ENCODE results near the gene CARD19.
"Not testable (repeated sequence)": the region's sequence is repeated elsewhere in the genome, so short reads cannot be mapped to it uniquely, and the experiment has no call there.

CARD19 gene

DNA sequence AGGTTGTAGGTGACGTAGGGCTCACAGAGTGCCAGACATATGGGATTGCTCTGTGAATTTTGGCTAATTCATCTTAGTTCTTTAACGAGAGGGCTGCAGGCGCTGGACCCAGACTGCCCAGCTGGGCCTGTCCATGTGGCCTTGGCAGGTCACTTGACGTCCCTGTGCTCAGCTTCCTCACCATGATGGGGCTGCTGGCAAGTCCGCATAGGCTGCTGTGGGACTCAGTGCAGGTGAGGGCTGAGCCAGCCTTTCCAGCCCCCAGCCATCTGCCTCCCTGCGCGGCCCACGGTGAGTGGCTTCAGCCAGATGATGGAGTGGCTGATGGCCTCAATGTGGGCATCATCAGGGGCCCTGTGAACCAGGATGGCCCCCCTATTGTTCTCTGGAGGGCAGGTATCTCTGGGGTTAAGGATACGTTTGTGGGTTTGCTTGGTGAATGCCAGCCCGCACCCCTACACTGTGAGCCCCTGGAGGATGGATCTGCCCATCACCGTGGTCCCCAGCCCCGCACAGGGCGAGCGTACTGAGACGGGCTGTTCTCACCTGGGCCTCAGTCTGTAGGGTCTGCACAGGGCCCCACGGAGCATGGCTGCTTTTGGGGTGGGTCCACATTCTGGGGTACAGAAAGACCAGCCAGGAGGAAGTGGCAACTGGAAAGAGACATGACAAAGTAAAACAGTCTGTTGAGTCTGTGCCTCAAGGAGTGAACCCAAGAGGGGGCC is 3.7 kb downstream of the CARD19 start:
- no peak for DNase-seq (ENCODE audit: low read depth in 2 of 3, low spot score in 2 of 3)

DNA sequence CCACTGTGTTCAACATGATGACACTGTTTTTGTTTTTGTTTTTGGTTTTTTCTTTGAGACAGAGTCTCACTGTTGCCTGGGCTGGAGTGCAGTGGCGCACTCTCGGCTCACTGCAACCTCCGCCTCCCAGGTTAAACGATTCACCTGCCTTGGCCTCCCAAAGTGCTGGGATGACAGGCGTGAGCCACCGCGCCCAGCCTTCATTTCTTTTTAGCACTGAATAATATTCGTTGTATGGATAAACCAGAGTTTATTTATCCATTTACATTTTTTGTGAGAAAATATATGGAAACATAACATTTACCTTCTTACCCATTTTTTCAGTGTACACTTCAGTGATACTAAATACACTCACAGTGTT is 4.2 kb downstream of the CARD19 start:
- DNase-seq (ENCODE audit: low read depth in 2 of 3, low spot score in 2 of 3): no peak

DNA sequence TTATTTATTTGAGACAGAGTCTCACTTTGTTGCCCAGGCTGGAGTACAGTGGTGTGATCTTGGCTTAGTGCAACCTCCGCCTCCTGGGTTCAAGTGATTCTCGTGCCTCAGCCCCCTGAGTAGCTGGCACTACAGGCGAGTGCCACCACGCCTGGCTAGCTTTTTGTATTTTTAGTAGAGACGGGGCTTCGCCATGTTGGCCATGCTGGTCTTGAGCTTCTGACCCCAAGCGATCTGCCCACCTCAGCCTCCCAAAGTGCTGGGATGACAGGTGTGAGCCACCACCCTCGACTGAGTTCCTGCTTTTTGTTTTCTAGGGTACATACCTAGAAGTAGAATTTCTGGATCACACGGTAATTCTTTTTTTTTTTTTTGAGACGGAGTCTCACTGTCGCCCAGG is 5.1 kb downstream of the CARD19 start:
- not testable (repeated sequence) for DNase-seq (ENCODE audit: low read depth in 2 of 3, low spot score in 2 of 3)

DNA sequence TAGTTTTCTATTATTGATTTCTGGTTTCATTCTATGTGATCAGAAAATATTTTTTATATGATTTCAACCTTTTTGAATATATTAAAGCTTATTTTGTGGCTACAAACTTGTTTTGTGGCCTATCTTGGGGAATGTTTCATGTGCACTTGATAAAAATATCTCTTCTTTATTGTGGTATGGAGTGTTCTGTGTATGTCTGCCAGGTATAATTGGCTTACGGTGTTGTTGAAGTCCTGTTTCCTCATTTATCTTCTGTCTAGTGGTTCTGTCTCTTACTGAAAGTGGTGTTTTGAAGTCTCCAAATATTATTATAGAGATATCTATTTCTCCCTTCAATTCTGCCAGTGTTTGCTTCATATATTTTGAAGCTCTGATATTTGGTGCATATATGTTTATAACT is 9.6 kb downstream of the CARD19 start:
- no peak for DNase-seq (ENCODE audit: low read depth in 2 of 3, low spot score in 2 of 3)

DNA sequence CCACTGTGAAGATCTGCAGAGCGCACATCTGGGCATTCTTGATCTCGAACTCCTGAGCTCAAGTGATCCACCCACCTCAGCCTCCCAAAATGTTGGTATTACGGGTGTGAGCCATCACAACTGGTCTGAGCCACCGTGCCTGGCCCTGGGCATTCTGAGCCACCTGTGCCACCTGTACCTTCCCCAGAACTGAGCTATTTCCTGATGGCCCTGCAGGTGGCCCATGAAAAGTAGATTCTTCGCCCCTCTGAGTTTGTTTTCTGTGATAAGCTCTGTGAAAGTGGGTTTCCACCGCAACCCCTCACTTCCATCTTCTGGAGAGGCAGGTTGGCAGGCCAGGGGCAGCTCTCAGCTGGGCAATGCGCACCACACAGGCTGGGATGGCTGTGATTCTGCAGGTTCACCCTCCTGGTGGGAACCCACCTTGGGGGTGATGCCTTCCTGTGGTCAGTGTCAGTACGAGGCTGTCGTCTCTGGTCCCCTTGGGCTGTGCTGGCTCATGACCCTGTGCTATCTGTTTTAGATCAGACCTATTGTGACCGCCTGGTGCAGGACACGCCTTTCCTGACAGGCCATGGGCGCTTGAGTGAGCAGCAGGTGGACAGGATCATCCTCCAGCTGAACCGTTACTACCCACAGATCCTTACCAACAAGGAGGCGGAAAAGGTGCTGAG is 11.3 kb downstream of the CARD19 start:
- DNase-seq (ENCODE audit: low read depth in 2 of 3, low spot score in 2 of 3): no peak

DNA sequence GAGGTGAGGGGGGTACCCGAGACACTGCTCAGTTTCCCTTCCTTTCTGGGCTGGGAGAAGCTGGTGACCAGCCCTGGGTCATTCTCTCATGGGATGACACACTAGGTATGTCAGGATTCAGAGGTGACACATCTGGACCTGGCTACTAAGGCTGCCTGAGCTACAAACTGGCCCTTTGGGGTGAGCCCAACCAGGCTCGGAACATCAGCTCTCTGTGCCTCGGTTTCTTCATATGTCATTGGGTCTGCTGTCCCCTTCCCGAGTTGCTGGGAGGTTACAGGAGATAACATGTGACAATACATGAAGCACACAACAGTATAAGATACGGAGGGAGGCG is 11.8 kb downstream of the CARD19 start:
- no peak for DNase-seq (ENCODE audit: low read depth in 2 of 3, low spot score in 2 of 3)

DNA sequence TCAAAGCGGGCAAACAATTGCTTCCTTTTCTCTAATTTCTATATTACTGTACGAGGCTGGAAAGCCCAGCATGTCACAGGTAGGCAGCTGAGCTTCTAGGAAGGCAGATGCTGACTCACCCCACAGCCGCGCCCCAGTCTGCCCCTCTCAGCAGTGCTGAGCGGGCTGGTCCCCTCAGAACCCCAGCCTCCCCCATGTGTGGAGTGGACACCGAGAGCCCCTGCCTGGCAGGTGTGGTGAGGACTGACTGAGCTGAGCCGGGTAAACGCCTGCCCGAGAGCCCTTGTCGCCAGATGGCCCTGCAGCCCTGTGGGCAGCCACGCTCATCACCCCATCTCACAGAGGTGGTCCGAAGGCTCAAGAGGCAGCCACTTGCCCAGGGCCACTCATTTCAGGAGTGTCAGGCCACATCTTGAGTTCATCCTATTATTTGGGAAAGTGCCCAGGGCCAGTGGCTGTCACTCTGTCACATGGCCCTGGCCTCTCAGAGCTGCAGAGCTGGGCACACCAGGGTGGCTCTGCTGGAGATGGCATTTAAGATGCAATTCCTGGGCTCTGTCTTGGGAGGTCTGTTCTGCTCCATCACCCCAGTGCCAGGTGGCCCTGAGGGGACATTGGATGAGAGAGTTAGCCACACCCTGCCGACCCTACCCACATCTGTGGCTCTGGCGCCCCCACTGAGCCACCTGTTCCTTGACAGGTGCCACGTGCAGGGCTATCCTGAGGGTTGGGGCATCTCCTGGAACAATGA is 12.4 kb downstream of the CARD19 start:
- no peak for DNase-seq (ENCODE audit: low read depth in 2 of 3, low spot score in 2 of 3)

DNA sequence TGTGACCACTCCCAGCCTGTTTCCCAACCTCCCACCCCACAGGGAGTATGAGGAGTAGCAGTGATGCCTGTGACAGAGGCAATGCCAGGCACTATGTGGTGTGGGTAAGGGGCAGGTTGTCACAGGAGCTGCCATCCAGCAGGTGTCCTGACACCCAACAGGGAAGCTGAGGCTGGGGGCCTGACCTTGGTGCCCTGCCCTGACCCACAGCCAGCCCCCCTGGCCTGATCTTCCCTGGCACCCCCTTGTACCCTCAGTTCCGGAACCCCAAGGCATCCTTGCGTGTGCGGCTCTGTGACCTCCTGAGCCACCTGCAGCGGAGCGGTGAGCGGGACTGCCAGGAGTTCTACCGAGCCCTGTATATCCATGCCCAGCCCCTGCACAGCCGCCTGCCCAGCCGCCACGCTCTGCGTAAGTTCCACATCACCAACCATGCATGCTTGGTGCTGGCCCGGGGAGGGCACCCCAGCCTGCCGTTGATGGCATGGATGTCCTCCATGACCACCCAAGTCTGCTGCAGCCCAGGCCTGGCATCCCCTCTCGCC is 14.4 kb downstream of the CARD19 start:
- no peak for DNase-seq (ENCODE audit: low read depth in 2 of 3, low spot score in 2 of 3)

DNA sequence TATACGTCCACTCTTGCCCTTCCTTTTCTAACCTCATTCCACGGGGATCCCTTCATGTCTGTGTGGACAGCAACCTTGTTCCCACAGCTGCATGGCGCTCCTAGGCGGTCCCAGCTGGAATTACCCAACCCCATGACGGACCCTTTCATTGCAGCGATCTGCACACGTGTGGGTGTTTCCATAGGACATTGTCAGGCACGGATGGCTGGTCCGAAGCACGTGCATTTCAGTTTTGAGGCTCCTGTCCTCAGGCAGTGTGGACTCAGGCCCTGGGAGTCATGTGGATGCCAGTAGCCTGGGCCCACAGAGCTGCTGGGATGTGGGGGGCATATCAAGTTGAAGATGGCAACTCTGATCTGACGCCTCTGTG is 15.0 kb downstream of the CARD19 start:
- DNase-seq (ENCODE audit: low read depth in 2 of 3, low spot score in 2 of 3): no peak

DNA sequence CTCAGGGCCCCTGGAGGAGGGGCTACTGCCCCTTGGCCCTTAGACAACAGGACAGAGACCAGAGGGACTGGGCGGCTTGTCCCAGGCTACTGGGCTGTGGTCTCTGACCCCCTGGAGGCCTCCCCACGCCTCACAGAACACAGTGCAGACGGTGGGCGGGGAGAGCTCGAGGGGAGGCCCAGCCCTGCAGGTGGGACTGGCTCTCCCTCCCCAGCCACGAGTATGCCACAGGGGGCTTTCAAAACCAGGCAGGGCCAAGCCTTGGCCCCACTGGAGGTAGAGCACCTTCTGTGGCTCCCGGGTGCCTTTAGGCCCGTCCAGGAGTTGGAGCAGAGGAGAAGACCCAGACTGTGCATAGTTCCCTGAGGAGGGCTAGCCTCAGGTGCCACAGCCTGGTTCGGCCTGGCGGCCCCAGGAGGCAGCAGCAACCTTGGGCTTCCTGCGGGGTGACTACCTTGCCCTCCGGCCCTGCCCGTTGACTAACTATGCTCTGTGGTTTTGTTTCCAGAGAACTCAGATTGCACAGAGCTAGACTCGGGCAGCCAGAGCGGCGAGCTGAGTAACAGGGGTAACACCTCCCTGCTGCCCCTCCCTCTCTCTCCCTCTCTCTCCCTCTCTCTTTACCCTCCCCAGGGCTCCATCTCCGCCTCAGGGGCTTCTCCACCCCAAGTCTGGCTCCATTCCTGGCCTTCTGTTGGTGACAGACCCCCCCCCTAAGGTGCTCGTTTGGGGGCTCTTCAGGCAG is 15.5 kb downstream of the CARD19 start:
- DNase-seq (ENCODE audit: low read depth in 2 of 3, low spot score in 2 of 3): no peak

DNA sequence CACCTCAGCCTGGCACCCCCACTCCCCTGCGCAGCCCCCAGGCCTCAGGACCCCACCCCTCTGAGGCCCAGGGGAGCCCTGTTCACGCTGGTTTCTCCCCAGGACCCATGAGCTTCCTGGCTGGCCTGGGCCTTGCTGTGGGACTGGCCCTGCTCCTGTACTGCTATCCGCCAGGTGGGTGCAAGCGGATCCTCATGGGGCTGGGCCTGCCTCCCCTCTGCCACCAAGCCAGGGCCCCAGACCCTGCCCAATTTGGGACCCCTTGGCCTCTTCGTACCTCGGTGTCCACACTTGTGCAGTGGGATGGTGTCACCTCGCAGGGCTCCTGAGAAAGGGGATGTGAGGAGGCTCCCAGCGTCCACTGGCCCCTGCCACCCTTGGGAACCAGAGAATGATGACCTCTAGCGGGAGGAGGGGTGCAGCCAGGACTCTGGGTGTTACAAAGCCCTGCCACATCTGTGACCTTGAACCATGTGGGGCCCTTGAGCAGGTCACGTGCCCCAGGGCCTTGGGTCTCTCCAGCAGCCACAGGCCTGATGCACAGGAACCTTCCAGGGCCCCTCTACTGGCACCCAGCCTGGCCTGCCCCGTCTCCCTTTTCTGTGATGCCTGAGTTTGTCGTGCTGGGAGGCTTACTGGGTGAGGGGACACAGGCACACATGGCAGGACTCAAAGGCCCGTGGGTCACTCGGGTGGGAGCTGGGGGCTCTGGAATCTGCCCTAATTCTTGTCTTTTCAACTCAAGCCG is 16.3 kb downstream of the CARD19 start:
- DNase-seq (ENCODE audit: low read depth in 2 of 3, low spot score in 2 of 3): no peak

DNA sequence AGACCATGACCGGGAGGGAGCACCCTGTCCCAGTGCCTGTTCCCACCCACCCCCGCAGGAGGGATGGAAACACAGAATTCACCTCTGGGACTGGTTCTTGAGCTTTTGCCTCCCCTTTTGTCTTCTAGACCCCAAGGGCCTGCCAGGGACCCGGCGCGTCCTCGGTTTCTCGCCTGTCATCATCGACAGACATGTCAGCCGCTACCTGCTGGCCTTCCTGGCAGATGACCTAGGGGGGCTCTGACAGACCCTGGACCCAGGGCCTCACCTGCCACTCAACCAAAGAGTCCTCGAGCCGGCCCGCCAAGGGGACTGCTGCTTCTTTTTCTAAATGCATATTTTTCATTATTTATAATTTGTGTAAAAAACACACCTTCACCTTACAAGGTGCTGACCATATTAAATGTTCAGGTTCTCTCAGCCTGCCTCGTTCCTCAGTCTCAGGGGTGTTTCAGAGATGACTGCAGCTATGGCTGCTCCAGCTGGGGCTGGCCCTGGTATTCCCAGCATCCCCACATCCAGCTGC is 16.9 kb downstream of the CARD19 start:
- no peak for DNase-seq (ENCODE audit: low read depth in 2 of 3, low spot score in 2 of 3)

DNA sequence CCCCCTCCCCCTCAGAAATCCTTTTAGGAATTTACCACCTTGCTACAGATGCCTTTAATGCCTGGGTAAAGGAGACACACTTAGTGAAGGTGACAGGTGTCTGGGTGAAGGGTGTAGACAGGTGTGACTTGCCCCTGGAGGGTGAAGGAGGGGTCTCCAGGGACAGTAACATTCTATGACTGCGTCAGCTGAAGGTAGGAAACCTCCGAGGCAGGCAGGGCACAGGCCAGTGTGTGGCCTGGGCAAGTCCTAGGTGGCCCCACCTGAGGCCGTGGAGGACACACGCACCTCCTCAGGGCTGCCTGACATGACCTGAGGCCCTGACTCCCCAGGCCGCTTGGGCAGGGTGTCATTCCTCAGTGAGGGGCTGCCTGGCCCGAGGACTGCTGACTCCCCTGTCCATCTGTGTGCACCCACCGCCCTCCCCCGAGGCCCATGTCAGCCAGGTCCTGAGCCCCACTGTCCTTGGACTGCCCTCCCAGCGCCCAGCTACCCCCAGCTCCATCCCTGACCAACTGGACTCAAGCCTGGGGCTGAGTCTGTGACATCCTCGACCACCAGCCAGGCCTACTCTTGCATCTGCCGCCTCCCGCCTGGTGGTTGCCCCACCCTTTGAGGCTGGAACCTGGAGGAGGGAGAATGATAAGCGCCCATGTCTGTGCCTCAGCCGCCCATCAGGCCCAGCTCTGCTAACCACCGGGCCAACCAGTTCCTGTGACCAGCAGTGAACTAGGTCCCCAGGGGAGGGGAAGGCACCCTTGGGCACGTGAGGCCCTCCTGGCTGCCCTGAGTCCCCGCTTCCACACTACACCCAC is 18.4 kb downstream of the CARD19 start:
- no peak for DNase-seq (ENCODE audit: low read depth in 2 of 3, low spot score in 2 of 3)

DNA sequence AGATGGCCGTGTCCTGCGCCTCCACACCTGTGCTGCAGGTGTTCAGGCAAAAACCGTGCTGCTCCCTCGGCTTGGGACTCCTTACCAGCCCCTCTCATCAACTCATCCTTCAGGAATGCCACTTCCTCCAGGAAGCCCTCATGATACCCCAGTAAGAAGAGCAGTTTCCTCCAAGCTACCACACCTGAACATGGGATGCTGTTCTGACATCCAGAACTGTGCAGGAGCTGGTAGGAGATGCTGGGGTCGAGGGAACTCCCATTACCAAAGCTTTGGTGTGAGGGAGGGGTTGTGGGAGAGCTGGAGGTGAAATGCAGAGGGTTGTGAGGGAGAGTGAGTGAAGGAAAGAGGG is 18.9 kb downstream of the CARD19 start:
- DNase-seq (ENCODE audit: low read depth in 2 of 3, low spot score in 2 of 3): no peak

DNA sequence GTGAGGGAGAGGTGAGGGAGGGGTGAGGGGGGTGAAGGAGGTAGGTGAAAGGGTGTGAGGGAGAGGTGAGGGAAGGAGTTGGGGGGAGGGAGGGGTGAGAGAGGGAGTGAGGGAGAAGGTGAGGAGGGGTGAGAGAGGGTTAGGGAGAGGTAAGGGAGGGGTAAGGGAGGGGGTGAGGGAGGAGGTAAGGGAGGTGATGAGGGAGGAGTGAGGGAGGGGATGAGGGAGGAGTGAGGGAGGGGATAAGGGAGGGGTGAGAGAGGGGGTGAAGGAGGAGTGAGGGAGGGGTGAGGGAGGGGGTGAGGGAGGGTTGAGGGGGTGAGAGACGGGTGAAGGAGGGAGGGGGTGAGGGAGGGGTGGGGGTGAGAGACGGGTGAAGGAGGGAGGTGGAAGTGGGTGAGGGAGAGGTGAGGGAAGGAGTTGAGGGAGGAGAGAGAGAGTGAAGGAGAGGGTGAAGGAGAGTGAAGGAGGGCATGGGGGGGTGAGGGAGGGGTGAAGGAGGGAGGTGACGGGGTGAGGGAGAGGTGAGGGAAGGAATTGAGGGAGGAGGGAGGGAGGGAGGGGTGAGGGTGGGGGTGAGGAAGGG is 19.6 kb downstream of the CARD19 start:
- no peak for DNase-seq (ENCODE audit: low read depth in 2 of 3, low spot score in 2 of 3)

DNA sequence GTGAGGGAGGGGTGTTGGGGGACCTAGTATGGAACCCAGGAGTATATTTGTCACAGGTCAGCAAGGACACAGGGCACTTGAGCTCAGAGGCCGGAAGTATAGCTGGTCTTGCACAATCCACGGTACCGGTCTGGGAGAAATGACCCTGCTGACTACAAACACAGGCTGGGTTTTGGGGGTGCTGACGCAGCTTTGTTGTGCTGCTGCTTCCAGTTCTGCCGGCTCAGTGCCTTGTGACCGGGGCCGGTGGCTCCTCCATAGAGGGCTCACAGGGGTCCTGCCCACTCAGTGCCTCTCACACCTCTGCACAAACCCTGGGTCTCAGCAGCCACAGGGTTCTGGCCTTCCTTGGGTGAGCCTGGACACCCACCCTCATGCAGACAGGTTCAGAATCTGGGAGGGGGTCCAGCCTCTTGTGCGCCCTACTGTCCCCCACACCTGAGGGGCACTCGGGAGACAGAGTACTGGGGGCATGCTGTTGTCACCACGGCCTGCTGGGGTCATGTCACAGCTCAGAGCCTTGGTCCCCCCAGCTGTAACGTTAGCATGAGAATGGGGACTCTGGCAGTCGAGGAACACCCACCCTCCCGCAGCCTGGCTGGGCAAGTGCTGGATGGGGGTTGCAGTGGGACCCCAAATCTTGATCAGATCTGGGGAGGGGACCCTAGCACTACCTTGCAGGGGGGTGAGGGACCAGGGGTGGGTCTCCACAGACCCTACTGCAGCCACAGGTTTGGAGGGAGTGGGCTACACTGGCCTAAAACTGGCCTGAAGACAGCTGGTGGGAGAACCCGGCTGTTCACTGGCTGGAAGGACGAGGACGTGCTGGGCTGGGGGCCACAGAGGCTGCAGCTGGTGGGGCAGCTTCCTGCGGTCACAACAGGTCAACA is 20.3 kb downstream of the CARD19 start:
- DNase-seq (ENCODE audit: low read depth in 2 of 3, low spot score in 2 of 3): no peak

DNA sequence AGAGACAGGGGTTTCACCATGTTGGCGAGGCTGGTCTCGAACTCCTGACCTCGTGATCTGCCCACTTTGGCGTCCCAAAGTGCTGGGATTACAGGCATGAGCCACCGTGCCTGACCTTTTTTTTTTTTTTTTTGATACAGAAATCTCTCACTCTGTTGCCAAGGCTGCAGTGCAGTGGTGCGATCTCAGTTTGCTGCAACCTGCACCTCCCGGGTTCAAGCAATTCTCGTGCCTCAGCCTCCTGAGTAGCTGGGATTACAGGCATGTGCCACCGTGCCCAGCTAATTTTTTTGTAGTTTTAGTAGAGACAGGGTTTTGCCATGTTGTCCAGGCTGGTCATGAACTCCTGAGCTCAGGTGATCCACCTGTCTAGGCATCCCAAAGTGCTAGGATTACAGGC is 21.5 kb downstream of the CARD19 start:
- not testable (repeated sequence) for DNase-seq (ENCODE audit: low read depth in 2 of 3, low spot score in 2 of 3)

Data from activated CD8-positive, alpha-beta memory T cell treated with anti-CD3 and anti-CD28 coated beads for 48 hours (primary cell).